Ammon's horn (tissue), 1 donor: ENCODE results near the gene TSPAN9.

Source experiments
- DNase-seq: peaks from one replicate; pipeline ENCODE4 v3.0.0-alpha.2; 2016; ENCODE audit warnings: low spot score

The TSPAN9 gene

DNA sequence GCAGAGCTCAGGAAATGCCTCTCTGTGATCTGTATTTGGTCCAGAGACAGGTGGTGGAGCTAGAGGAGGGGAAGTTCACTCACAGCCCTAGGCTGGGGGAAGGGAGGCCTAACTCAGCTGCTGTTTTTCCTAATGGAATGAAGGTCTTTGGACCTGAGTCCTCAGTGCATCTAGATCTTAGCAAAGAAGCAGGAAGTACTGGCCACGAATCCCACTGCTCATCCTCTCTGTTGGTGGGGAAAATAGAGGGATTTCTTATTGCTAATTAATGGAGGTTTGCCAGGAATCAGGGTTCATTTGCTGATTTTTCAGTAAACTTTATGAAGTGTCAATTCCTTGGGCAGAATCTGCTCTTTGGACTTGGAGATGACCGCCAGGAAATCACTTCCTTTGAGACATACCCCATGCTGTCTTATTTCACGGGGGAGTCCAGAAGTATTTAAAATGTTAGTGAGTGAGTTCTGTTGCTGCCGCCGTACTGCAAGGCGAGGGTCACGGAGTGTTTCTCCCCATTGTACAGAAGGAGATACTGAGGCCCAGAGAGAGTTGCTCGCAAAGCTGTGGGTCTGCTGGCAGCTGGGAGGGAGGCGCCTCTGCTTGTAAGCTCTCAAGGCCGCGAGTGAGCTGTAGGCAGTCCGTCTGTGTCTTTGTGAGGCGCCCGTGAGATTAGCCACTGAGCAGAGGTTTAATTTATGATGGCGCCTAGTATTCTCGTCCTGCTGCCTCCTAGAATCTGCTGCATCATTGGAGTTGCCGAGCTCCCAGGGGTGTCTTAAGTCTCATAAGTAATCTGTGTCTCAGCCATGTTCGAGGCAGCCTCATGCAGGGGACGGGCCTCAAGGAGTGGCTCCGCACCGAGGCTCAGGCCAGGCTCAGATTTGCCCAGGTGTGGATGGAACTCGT, 88.2 kb downstream of the TSPAN9 start:
- DNase-seq = no peak

GRCh38 chr12:3167636-3168035, 90.5 kb downstream of the TSPAN9 start:
- DNase-seq = no peak

DNA sequence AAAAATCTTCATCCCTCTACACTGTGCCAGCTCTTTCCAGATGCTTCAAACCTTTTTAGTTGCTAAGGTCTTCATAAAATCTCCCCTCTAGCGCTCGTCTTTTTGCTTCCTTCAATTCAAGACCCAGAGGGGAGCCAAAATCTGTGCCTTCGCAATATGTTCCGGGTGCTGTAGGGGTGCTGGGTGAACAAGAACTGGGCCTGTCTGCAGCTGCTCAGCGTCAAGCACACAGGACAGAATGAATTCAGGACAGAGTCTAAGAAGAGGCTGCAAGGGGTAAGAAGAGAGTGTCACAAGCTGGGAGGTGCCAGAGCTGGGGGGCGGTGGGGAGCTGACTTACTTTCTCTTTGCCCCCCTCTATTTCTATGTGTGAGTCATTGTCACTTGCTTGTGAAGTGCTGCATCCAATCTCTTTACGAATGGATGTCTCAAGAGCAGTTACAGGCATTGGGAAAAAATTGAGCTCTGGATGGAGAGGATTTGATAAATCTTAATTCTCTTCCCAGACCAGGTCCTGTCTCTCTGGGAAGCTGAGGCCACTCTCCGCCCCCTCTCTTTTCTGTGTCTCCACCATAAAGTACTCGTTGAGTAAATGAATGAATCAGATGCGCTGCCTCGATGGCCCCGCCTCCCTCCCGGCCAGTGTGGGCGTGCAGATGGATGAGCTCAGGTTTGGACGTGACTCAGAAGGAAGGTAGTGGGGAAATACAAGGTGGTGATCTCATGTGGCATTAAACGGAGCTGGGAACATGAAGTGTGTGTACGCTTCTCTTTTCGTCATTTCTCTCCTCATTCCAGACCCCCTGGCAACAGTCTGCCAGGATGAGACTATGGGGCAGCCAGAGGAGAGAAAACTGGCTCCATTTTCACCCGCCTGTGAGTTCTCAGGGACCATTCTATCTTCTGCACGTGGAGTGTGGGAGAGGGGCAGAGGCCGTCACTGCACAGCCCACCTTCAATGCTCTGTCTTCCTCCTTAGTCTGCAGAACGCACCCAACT, 91.3 kb downstream of the TSPAN9 start:
- peak; percentile 16 for DNase-seq

GRCh38 chr12:3170423-3171194, 93.4 kb downstream of the TSPAN9 start:
- DNase-seq = peak; percentile 12

DNA sequence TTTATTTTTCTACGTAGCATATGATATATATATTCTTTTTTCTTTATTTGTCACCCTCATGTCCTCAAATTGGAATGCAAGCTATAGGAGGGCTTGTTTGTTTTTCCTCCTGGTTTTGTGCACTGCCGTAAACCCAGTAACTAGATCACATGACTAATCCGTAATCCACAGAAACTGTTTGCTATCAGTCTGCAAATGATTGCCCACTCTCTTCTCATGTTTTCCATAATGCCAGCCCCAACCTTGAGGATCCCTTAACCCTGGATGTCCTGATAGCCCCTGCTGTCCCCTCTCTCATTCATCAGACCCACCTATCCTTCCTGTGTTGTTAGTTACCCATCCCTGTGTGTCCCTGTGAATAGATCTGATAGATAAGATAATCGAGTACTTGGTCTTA, 94.0 kb downstream of the TSPAN9 start:
- no peak for DNase-seq

- DNase-seq = no peak
Observed at GRCh38 chr12:3172124-3173007, 95.2 kb downstream of the TSPAN9 start.

DNA sequence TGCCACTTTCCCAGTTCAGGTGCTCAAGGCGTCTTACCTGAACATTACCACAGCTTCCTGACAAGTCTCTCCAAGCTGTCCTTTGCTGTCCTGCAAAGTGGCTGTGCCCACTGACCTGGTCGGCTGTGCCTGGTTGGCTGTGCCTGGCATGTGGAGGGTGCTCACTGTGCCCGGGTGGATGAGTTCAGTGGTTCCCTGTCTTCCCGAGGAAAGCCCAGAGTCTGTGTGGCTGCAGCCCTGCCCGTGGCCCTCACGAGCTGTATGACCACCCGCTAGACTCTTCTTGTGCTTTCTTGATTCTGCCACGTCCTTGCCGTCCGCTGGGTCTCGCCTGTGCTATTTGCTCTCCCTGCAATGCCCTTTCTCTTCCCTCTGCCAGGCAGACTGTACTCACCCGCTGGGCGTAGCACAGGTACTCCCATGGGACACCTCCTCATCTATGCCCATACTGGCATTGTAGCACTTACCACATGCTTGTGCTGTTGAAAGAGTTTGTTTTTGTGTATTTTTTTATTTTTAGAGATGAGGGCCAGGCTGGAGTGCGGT, 95.9 kb downstream of the TSPAN9 start:
- no peak for DNase-seq

- DNase-seq = no peak
Observed at GRCh38 chr12:3173912-3174311, 96.7 kb downstream of the TSPAN9 start.

- DNase-seq = no peak
Observed at GRCh38 chr12:3175238-3175637, 98.1 kb downstream of the TSPAN9 start.

DNA sequence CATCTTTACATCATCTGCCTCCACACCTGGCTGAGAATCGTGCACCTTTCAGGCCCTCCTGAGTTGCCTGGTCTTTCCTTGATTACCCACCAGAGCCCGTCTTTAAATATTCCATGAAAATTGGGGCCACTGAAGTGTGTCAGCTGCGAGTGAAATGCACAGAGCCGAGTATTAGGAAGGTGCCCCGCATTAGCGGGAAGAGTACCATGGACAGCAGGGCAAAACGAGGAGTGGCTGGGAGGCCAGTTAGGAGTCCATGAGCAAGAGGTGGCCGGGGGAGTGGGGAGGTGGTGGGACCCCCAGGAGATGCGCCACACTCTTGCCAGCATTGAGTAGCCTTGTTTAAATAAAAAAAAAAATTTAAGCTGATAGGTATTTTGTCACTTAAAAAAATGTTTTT, 99.6 kb downstream of the TSPAN9 start:
- DNase-seq = no peak

DNA sequence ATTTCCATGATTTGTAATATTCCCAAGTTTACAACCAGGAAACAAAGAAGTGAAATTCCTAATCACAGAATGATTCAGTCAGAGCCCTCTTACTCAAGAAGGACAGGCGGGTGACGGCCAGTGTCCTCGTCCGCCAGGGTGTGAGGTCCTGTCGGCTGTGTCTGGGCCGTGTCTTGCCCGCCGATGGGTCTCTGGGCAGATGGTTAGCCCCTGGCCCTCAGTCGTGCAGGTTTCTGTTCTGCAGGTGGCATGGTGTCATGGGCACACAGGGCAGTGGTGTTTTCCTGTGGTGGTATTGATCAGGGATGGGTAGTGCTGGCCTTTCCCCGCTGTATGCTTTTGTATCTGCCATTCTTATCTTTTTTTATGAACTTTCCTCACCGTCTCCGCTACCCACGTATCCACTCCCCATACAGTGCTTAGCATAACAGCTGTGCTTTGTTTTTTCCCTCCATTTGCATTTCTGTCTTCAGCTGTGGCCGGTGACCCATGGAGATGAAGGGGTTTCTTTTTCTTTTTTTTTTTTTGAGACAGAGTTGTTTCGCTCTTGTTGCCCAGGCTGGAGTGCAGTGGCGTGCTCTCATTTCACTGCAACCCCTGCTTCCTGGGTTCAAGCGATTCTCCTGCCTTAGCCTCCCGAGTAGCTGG, 100.7 kb downstream of the TSPAN9 start:
- no peak for DNase-seq

DNA sequence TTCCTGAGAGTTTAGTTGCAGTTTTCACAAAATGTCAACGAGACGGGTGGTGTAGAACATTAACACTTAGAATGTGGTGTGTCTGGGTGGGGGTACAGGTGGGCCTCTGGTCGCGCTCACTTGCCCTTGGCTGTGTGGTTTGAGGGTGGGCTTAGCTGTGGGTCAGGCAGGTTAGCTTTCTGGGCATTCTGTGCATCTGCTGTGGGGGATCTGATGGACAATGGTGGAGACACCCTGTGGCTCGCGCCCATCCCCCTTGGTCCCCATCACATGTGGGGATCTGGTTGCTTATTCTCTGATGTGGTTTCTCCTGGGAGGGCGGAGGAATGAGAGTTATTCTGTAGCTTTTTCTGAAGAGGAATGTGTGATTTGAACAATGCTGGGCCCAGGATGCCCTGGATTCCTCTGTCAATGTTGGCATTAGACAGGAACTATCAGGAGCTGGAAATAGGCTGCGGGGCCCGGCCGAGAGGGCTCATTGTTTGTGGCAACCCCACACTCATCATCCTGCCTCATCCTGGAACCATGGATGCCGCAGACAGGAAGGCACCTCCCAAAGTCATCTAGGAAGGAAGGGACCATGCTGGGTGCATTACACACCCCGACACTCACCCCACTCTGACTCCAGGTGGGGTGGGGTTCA, 101.6 kb downstream of the TSPAN9 start:
- DNase-seq = no peak

GRCh38 chr12:3179731-3180130, 102.6 kb downstream of the TSPAN9 start:
- DNase-seq = no peak

DNA sequence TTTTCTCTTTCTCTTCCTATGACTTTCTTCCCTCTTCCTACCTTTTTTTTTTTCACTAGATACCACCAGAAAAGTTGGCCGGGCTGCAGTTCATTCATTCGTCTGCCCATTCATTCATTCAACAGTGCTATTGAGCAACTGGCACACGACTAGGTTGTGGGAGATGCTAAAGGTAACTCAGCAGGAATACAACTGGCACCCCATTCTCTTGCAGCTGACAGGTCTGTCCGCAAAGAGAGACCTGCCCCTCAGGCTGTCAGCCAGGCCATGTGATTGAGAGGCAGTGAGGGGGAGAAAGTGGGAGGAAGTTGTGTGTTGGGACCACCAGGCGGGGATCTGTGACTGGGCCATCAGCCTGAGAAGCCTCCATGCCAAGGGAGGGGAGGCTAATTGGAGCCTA, 105.2 kb downstream of the TSPAN9 start:
- DNase-seq = no peak

- DNase-seq = no peak
Observed at GRCh38 chr12:3184485-3184884, 107.3 kb downstream of the TSPAN9 start.

GRCh38 chr12:3185260-3185870, 108.2 kb downstream of the TSPAN9 start:
- no peak for DNase-seq

DNA sequence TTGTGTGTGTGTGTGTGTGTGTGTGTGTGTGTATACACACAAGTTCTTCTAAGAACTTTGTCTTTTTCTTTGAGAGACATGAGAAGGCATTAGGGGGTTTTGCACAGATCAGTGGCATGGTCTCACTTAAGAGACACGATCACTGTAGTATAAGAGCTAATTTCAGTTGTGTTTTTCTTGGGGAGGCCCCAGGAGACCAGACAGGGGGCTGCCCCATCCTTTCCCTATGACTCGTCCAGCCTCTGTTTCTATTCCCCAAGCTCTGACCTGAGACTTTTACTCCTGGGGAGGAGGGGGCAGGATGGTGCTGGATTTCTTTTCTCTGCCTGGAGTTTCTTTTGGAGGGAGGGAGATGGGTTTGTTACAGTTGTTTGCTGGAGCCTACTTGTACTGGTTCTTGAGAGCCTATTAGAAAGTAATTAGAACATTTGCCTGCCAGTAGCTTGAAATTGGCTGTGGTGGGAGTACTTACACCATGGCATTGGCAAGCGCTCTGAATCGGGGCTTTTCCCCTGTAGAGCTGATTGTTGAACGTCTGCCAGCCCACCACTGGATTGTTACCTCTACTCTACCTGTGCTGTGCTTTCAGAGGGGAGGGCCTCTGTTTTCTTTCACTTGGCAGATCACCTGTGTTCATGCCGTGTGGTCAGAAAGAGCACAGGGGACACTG, 109.5 kb downstream of the TSPAN9 start:
- DNase-seq = no peak
